ENCODE measurements around the gene ZC3H7B. TPM values are rescaled to one million over a fixed set of nuclear protein-coding genes. Genes with fewer than 3 reads are reported as not detected.

Gene ZC3H7B
- total and polyA plus RNA-seq, 12 donors = 21.4 to 51.5 (median 36.0) TPM

DNA sequence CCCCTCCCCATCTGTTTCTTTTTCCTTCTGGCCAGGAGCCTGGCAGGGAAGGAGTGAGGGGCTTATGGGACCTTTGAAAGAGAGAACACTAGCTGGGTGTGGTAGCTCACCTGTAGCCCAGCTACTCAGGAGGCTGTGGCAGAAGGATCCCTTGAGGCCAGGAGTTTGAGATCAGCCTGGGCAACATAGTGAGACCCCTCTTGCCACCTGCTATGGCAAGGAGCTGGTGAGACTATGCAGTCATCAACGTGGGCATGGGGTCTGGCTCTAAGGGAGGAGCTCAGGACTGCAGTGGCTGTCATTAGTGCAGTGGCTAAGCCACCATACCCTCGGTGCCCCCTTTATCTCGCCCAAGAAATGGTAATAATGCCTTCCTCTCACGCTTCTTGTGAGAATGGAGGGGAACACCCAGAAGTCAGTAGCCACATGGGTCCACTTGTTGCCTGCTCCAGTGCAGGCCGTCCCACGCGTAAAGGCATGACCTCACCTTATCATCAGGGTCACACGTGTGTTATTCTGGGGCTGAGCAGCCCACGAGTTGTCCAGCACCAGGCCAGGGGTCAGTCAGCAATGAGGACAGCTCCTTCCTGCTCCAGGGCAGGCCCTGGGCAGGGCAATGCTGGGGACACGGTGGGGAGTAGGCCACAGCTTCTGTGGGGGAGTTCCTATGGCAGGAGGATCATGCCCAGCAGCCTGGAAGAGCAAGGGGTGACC lies 52.7 kb downstream of the ZC3H7B start:
- ATAC-seq (no peak), DNase-seq (no peak)
- no peak overlapping the region for H3K27ac ChIP-seq

DNA sequence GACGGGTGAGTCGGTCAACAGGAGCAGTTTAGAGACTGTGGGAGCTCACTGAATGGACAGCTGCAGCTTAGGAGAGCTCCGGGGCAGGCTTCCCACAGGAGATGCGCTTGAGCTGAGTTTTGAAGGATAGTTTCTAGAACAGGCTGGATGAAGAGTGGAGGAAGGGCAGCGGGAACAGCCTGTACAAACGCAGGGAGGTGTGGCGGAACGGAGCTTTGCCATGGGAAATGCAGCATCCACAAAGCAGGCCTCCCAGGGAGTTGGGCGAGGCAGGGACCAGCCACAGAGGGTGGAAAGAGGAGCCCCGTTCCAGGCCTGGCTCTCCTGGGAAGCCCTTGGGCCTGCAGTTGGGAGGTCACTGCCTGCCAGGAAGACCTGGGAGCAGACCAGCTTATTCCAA lies 53.7 kb downstream of the ZC3H7B start:
- H3K4me1 ChIP-seq = peaks cover 0 to 11% (median 1%) of the 10 kb centered on the region in 9 donors
- TF ChIP-seq, protein P1, sequence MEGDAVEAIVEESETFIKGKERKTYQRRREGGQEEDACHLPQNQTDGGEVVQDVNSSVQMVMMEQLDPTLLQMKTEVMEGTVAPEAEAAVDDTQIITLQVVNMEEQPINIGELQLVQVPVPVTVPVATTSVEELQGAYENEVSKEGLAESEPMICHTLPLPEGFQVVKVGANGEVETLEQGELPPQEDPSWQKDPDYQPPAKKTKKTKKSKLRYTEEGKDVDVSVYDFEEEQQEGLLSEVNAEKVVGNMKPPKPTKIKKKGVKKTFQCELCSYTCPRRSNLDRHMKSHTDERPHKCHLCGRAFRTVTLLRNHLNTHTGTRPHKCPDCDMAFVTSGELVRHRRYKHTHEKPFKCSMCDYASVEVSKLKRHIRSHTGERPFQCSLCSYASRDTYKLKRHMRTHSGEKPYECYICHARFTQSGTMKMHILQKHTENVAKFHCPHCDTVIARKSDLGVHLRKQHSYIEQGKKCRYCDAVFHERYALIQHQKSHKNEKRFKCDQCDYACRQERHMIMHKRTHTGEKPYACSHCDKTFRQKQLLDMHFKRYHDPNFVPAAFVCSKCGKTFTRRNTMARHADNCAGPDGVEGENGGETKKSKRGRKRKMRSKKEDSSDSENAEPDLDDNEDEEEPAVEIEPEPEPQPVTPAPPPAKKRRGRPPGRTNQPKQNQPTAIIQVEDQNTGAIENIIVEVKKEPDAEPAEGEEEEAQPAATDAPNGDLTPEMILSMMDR (IDR thresholded peaks at IDR 0.05) = no peak
- no peaks in the 10 kb centered on the region for H3K27me3 ChIP-seq
- peaks cover 0 to 93% (median 42%) of the 10 kb centered on the region in 9 donors for H3K36me3 ChIP-seq
- 92 to 93% methylated on average over 10 of the region's 10 CpGs for WGBS, 2 donors
- H3K4me3 ChIP-seq = no peak overlapping the region
- intact Hi-C loops (cut with DNase I) = loop anchor here in 1 of 10 donors (10.0 kb wide), 1 partner anchor 50 kb away; the partner anchor contains the start of gene ZC3H7B
- no peaks in the 10 kb centered on the region for H3K9me3 ChIP-seq
- ATAC-seq = no peak
- DNase-seq = no peak
- H3K27ac ChIP-seq = no peak overlapping the region

More for the DNA sequence above, 52.7 kb downstream of the ZC3H7B start:
- no peaks in the 10 kb centered on the region for H3K27me3 ChIP-seq
- H3K36me3 ChIP-seq = peaks cover 0 to 100% (median 49%) of the 10 kb centered on the region in 9 donors
- TF ChIP-seq, protein P1 (IDR thresholded peaks at IDR 0.05) = no peak
- no peak overlapping the region for H3K4me3 ChIP-seq
- WGBS, 2 donors = 71 to 75% methylated on average over 10 of the region's 10 CpGs
- H3K4me1 ChIP-seq = peaks cover 0 to 6% (median 0%) of the 10 kb centered on the region in 9 donors
- H3K9me3 ChIP-seq = no peaks in the 10 kb centered on the region
- intact Hi-C loops (cut with DNase I) = loop anchor here in 1 of 10 donors (10.0 kb wide), 1 partner anchor 49 kb away; the partner anchor contains the start of gene ZC3H7B

DNA sequence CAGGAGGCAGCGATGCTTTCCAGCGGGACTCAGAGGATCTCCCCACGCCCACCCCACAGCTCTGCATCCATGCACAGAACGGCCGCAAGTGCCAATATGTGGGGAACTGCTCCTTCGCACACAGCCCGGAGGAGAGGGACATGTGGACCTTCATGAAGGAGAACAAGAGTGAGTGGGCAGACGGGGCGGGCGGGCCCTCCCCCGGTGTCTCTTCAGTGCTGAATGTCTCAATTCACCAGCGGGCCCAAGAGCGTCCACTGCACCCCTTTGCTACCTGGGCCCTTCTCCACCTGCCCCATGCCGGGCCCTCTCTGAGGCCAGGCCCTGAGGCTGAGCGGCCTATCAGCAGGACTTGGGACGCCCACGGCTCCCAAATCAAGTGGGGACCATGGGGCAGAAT lies 54.6 kb downstream of the ZC3H7B start:
- intact Hi-C loops (cut with DNase I) = loop anchor here in 1 of 10 donors (10.0 kb wide), 1 partner anchor 51 kb away; the partner anchor contains the start of gene ZC3H7B
- DNase-seq (no peak), ATAC-seq (no peak)
- H3K27ac ChIP-seq = no peak overlapping the region
- H3K27me3 ChIP-seq = no peaks in the 10 kb centered on the region
- H3K4me3 ChIP-seq = no peak overlapping the region
- 96 to 97% methylated on average over 17 of the region's 17 CpGs for WGBS, 2 donors
- H3K4me1 ChIP-seq = peaks cover 0 to 16% (median 1%) of the 10 kb centered on the region in 9 donors
- peaks cover 0 to 84% (median 41%) of the 10 kb centered on the region in 9 donors for H3K36me3 ChIP-seq
- H3K9me3 ChIP-seq = no peaks in the 10 kb centered on the region
- TF ChIP-seq, protein P1 (IDR thresholded peaks at IDR 0.05) = no peak

DNA sequence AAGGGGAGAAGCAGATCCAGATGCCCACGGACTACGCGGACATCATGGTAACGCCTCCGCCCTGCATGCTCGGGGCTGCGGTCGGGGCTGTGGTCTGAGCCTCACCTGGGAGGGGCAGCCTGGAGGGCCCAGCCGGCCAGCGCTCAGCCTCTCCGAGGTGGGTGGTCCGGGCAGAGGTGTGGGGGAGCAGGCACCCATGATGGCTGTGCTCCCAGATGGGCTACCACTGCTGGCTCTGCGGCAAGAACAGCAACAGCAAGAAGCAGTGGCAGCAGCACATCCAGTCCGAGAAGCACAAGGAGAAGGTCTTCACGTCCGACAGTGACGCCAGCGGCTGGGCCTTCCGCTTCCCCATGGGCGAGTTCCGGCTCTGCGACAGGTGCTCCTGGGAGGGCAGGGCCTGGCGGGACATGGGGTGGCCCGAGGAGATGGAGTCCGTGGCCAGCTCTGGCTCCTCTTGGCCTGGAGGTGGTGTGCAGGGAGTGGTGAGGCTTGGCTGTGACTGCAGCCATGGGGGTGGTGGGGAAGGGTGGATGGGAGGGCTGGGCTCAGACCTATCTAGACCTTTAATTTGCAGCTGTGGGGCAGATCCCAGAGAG lies 55.2 kb downstream of the ZC3H7B start:
- peaks cover 0 to 78% (median 34%) of the 10 kb centered on the region in 9 donors for H3K36me3 ChIP-seq

More for the DNA sequence above, 55.2 kb downstream of the ZC3H7B start:
- Histone ChIP-seq H3K27ac (no peak overlapping the region), H3K9me3 (no peaks in the 10 kb centered on the region), H3K27me3 (no peaks in the 10 kb centered on the region), H3K4me1 (peaks cover 0 to 11% (median 0%) of the 10 kb centered on the region in 9 donors), H3K4me3 (no peak overlapping the region)
- intact Hi-C loops (cut with DNase I) = loop anchor here in 1 of 10 donors (10.0 kb wide), 1 partner anchor 52 kb away; the partner anchor contains the start of gene ZC3H7B
- ATAC-seq (no peak), DNase-seq (no peak)
- TF ChIP-seq, protein P1 (IDR thresholded peaks at IDR 0.05) = no peak
- WGBS, 2 donors = 94 to 96% methylated on average over 25 of the region's 25 CpGs
